Measurements from ENCODE around the gene ULK3.

The ULK3 gene

GRCh38 chr15:74822233-74822632 lies 20.7 kb downstream of the ULK3 start:
- no peak for DNase-seq (ENCODE audit: low read depth in 2 of 2)

GRCh38 chr15:74821790-74822158 lies 21.2 kb downstream of the ULK3 start:
- no peak for DNase-seq (ENCODE audit: low read depth in 2 of 2)

GRCh38 chr15:74821091-74821789 lies 21.7 kb downstream of the ULK3 start:
- no peak for DNase-seq (ENCODE audit: low read depth in 2 of 2)

GRCh38 chr15:74820056-74820455 lies 22.9 kb downstream of the ULK3 start:
- no peak for DNase-seq (ENCODE audit: low read depth in 2 of 2)

DNA sequence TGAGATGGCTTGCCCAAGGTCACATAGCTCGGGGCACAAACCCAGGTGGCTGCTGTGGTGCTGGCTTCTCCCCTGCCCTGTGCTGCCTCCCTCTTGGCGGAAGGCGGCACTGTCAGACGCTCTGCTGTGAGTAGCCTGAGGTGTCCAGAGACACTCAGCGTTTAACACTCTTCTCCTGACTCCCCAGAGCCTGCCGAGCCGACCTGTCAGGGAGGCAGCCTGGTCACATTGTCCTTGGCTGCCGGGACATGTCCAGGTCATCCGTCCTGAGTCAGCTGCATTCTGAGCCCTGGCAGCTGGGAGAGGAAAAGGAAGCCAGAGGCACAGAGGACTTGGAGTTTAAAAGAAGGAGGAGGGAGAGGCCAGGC lies 25.6 kb downstream of the ULK3 start:
- no peak for DNase-seq (ENCODE audit: low read depth in 2 of 2)

- no peak for DNase-seq (ENCODE audit: low read depth in 2 of 2)
Observed at GRCh38 chr15:74816624-74817369, 26.2 kb downstream of the ULK3 start.

DNA sequence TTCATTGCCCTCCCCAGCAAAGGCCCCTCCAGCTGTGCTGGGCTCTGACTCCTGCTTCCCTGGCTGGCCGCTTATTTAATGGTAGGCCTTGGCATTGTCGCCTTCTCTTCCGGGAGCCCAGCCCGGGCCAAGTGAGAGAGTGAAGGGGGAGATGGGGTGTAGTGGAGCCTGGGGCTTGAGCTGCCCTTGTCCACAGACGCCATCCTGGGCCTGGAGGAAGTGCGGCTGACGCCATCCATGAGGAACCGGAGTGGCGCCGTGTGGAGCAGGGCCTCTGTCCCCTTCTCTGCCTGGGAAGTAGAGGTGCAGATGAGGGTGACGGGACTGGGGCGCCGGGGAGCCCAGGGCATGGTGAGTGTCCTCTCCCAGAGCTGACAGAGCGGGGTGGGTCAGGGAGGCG lies 27.0 kb downstream of the ULK3 start:
- DNase-seq (ENCODE audit: low read depth in 2 of 2), result no peak

DNA sequence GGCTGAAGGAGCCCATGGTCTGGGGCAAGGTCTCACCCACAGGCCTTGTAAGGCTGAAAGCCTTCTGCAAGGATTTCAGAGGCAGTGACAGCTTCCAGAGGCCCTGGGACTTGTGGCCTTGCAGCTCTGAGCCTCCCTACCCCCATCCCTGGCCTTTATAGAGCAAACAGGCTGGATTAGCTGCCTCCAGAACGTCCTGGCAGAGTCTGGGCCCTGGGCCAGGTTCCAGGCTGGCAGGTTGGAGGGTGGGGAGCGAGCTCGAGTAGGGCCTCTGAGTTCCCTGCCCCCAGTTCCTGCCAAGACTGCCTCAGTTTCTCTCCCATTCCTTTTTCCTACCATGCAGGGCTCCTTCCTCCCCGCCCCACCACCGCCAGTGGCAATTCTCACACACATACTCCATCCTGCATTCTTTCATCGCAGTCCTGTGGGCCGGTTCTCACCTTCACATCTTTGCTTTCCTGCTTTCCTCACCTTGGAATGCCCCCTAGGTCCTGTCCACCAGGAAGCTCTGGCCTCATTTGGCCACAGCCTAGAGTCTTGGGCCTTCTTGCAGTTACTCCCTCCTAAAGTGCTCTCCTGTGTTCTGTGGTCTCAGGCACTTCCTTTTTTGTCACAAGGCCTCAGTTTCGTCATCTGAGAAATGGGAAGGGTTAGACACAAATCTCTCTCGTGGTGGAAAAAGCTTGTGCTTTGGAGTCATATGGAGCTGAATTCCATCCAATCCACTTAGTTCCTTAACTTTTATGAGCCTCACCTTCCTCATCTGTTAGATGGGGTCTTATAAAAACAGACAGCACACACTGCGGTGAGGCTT lies 27.6 kb downstream of the ULK3 start:
- DNase-seq (ENCODE audit: low read depth in 2 of 2), result no peak

DNA sequence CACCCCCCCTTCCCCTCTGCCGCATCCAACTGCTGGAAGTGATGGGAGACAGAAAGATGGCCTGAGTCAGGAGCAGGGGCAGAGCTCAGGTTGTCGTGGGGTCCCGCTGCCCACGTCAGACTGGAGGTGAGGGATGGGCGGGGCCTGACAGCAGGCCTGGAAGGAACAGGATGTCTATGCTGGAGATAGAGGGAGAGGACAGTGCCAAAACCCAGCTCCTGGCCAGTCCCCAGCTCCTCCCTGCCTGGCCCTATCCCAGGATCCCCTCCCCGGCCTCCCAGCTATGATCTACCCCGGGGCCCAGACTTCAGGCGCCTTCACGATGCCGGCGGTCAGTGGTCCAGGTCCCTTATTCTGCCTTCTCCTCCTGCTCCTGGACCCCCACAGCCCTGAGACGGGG lies 30.4 kb downstream of the ULK3 start, which contains the start of gene LMAN1L:
TSS of gene LMAN1L (plus strand) at position 303 of the 400 bp plus-strand sequence. CDS start at position 323, 20 bp downstream.
- DNase-seq (ENCODE audit: low read depth in 2 of 2), result no peak

GRCh38 chr15:74809956-74810355 lies 33.0 kb downstream of the ULK3 start:
- no peak for DNase-seq (ENCODE audit: low read depth in 2 of 2)

DNA sequence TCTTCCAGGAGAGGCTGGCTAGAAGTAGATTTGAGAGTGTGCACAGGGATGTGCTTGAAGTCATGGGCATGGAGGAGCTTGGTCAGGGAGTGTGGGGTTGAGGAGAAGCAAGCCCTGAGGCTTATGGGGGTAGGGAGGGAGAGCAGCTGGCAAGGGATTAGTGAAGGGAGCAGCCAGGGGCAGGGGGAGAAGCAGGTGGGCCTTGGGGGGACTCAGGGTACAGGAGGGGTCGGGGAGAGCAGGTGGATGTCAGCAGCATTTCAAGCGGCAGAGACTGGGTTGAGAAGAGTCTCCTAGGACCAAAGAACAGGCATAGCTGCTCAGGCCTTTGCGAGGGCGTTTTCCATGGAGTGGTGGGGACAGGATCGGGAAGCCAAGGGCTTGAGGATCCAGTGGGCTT lies 33.7 kb downstream of the ULK3 start:
- no peak for DNase-seq (ENCODE audit: low read depth in 2 of 2)

DNA sequence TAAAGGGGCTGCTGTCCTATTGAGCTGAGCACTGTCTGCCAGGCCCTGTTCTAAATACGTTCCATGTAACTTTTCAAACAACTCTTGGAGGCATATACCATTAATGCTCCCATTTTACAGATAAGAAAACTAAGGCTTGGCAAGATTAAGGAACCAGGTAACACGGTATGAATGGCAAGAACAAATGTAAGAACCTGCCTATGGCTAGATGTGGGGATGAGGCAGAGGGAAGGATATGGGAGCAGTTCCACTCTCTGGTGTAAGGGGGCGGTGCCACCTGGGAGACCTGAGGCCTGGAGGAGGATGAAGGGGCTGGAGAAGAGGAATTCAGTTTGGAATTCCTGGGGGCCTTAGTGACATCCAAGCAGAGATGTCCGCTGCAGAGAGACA lies 34.1 kb downstream of the ULK3 start:
- DNase-seq (ENCODE audit: low read depth in 2 of 2), result no peak

DNA sequence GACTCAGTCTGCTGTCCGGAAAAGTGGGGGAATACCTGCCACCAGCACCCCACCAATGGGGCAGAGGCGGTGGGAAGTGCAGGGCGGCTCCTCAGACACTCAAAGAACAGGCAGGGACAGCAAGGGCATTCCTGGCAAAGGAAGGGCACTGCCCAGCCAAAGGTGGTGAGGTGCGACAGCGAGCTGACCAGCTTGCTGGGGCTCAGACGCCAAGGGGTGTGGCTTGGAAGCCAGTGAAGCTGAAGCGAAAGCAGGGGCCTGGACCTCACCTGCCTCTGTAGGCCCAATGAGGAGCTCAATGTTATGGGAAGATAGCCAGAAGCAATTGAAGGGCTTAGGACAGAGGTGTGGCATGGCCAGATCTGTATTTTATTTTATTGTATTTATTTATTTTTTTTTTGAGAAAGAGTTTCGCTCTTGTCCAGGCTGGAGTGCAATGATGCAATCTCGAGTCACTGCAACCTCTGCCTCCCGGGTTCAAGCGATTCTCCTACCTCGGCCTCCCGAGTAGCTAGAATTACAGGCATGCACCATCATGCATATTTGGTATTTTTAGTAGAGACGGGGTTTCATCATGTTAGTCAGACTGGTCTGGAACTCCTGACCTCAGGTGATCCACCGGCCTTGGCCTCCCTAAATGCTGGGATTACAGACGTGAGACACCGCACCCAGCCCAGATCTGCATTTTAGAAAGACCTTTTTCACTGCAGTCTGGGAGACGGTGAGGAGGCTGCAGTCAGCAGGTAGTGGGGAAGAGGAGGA lies 34.7 kb downstream of the ULK3 start:
- DNase-seq (ENCODE audit: low read depth in 2 of 2), result no peak

- DNase-seq (ENCODE audit: low read depth in 2 of 2), result no peak
Observed at GRCh38 chr15:74807282-74807681, 35.7 kb downstream of the ULK3 start.

- DNase-seq (ENCODE audit: low read depth in 2 of 2), result no peak
Observed at GRCh38 chr15:74804935-74805334, 38.0 kb downstream of the ULK3 start.

- DNase-seq (ENCODE audit: low read depth in 2 of 2), result no peak
Observed at GRCh38 chr15:74802862-74803447, 40.0 kb downstream of the ULK3 start.

GRCh38 chr15:74802290-74802689 lies 40.7 kb downstream of the ULK3 start:
- no peak for DNase-seq (ENCODE audit: low read depth in 2 of 2)

- DNase-seq (ENCODE audit: low read depth in 2 of 2), result no peak
Observed at GRCh38 chr15:74801311-74801997, 41.5 kb downstream of the ULK3 start.

DNA sequence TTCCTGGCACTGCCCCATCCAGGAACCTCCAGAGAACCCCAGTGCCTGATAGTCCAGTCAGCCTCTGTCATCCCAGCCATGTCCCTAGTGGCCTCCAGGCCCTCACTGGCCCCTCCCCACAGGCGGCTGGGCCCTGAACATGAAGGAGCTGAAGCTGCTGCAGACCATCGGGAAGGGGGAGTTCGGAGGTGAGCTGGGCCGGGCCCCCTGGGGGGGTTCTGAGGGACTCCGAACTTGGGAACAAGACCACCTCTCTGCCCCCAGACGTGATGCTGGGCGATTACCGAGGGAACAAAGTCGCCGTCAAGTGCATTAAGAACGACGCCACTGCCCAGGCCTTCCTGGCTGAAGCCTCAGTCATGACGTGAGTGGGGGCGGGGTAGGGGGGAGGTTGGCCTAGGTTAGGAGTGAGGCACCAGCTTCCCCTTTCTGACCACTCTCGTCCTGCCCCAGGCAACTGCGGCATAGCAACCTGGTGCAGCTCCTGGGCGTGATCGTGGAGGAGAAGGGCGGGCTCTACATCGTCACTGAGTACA lies 42.3 kb downstream of the ULK3 start:
- DNase-seq (ENCODE audit: low read depth in 2 of 2), result no peak

GRCh38 chr15:74799856-74800558 lies 42.9 kb downstream of the ULK3 start:
- peak; percentile 67 to 72 for DNase-seq (ENCODE audit: low read depth in 2 of 2)
